HG03196 (cell line): Measurements from ENCODE around the gene SHROOM3.

Experiments used
- ATAC-seq: cut with Tn5 transposase; IDR thresholded peaks from one replicate; pipeline ENCODE4 v1.9.1; 2021; ENCODE audit not compliant: unreplicated experiment

The SHROOM3 gene

DNA sequence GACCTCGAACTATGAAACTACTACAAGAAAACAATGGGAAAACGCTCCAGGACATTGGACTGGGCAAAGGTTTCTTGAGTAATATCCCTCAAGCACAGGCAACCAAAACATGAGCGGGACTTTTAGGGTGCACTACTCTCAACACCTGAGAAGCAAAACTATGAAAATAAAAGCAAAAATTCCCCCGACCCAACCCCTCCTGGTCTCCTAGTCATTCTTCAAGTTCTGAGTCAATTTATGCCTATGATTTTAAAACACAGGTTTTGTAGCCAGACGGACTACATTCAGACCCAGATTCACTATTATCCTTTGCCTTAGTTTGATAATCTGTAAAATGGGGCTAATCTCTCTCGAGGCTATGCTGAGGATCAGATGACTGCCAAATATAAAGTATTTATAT, 365.9 kb downstream of the SHROOM3 start:
- ATAC-seq = no peak

DNA sequence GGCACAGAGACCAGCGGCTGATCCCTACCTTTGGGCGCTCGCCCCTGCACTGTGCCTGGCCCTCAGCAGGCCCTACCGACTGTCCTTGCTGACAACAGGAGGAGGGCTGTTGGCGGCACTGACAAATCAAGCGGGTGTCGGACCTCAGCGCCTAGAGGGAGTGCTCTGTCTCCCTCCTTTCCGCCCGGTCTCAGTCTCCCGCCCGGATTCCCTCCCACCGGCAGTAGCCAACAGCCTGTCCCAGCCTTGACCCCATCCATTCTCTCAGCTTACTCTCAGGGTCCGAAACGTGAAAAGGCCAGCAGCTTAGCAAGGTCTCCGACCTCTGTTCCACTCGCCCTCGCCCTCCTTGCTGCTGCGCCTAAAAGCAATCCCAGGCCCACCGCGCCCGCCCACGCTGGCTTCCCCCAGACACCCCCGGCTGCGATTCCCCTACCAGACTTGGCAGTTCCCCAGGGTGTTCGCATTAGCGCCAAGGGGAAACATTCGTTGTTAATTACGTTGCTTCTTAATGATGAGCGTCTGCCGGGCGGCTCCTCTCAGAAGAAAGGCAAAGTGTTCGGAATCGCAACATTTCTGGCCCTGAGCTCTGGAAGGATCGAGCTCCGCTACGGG, 366.7 kb downstream of the SHROOM3 start:
- no peak for ATAC-seq

DNA sequence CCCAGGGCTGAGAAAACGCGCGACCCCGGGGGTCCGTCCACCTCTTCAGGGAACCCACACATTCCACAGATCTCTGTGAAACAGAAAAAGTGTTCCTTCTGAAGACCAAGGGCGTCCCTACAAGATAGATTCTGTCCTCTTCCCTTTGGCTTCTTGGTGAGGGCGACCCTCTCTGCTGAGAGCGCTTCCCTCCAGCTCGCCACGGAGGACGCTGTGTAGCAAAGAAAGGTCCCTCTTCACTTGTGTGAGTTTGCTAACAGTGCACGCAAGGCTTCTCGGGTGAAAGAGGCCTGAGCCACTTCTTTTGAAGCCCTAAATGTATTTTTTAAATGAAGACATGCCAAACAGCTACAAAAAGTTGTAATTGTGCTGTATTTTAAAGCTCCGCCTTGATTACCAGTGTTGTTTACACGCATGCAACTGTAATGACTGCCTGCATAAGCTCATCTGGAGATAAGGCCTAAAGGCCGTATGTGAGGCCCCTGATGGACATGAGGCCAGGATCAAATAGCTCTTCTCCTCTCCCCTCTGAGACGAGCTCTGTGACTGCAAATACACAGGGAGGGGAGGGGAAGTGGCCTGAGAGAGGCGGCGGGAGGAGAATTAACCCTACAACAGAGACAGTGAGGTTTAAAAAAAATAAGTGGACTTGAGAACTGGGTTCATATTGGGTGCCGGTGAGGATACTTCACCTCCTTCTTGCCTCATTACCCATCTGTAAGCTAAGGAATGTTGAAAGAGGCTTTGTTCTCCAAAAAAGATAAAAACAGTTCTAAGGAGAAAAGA, 367.4 kb downstream of the SHROOM3 start:
- ATAC-seq = no peak

DNA sequence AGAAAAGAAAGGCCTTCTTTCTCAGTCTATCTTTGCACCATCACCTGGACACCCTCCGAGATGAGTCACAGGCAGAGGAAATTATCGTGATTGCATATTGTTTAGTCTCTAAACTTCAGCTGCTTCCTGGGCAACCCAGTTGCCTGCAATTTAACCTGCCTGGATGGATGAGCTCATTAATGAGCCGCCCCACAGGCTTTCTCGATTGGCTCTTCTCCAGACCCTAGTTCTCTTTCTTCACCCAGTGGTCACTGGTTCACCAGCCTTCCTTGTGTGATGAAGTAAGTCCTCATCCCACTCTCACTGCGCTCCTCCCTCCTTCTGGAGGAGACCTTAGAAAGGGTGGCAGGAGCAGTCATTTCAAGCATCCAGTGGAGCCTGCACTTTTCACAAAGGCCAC, 368.5 kb downstream of the SHROOM3 start:
- no peak for ATAC-seq

DNA sequence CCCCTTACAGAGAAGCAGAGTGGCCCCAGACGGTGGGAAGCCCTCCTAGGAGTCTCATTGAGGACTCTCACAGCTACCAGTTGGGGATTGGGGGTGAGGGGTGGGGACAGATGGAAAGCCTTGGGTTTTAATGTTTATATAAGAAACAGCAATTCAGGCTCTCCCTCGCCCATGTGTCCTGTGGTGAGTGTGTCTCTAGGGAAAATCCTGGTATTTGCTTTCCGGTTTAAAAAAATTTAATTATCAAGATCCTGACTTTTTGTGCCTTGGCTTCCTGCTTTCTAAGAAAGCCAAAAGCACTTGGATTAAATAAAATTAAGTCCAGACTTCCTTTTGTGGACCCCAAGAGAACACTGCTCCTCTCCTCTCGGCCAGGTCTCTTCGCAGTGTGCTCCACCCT, 369.1 kb downstream of the SHROOM3 start:
- ATAC-seq = no peak

DNA sequence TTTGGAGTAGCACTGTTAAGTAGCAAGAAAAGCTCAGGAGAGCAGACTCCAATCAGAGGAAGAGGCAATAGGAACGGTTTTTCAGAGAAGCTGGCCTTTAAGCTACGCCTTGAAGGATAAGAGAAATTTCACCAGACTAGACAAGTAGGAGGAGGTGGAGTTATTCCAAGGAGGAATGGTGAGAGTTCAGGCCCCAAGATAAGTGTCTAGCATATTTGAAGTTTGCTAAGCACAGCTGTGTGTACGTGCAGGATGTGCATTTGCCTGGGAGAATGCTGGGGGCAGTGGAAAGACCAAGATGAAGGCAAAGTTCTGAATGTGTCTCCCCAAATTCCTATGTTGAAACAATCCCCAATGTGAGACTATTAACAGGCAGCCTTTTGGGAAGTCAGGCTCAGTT, 371.3 kb downstream of the SHROOM3 start:
- ATAC-seq = no peak

DNA sequence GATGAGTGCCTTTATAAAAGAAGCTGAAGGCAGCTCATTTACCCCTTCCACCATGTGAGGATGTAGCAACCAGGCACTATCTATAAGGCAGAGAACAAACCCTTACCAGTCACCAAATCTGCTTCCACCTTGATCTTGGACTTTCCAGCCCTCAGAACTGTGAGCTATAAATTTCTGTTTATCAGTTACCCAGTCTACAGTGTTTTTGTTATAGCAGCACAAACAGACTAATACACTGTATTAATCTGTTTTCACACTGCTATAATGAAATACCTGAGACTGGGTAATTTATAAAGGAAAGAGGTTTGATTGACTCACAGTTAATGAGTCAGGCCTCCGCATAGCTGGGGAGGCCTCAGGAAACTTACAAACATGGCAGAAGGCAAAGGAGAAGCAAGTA, 371.7 kb downstream of the SHROOM3 start:
- no peak for ATAC-seq

DNA sequence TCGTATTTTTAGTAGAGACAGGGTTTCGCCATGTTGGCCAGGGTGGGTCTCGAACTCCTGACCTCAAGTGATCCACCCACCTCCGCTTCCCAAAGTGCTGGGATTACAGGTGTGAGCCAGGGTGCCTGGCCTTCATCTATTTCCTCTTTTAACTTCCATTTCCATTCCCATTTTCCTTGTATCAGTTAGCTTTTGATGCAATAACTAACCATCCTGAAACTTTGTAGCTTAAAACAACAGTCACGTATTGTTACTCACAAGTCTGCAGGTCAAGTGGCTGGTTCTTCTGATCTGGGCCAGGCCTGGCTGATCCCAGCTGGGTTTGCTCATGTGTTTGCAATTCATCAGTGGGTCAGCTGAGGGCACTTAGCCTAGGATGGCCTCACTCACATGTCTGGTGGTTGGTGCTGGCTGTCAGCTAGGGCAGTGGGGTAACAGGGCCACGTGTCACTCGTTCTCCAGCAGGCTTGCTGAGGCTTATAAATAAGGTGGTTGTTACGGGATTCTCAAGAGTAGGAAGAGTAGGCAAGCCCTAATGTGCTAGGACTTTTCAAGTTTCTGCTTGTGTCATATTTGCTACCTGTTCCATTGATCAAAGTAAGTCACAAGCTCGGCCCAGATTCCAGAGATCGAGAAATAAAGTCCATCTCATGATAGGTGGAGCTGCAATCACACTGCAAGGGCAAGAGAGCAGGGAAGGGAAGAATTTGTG, 374.7 kb downstream of the SHROOM3 start:
- no peak for ATAC-seq

DNA sequence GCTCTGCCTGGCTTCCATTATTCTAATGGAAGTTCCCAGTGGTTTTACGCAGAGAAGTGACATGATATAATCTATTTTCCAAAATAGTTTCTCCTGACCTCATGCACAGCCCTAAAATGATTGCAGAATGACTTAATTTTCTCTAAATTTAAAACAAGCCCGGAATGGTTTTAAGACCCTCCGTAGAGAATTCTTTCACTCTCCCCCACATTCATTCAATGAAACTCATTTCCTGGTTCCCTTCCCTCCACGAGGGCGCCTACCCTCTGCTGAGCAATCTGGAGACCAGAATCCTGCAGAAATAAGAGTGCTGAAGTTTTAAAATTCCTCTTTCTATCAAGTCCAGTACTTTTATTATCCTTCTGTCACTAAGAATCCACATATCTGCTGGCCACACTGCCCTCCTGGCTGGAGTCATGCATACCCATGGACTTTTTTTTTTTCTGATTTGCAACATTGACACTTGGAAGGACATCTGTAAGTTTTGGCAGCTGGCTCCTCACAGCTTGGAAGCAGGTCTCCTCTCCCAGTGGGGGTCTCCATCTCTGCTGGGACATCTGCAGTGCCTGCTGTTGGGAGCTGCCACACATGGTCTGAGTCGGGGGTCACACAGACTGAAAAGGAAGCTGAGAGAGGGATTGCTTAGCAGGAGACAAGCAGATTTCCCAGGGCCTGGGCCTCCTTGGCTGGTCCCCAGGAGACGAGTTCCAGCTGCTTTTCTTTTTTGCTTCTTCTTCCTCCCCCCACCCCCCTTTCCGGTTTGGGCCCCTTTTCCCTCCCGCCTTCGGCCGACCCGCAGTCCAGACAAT, 376.8 kb downstream of the SHROOM3 start:
- ATAC-seq = no peak

DNA sequence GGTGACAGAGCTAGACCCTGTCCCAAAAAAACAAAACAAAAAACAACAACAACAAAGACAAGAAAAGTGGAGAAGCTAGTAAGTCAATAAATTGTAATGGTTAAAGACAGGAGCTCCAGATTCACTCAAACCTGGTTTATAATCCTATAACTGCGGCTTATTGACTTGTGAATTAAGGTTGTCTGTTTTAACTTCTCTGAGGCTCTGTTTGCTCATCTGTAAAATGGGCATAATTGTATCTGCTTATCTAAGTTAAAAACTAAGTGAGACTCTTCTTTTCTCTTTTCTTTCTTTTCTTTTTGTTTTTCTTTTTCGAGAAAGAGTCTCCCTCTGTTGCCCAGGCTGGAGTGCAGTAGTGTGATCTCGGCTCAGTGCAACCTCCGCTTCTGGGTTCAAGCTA, 378.0 kb downstream of the SHROOM3 start:
- no peak for ATAC-seq

DNA sequence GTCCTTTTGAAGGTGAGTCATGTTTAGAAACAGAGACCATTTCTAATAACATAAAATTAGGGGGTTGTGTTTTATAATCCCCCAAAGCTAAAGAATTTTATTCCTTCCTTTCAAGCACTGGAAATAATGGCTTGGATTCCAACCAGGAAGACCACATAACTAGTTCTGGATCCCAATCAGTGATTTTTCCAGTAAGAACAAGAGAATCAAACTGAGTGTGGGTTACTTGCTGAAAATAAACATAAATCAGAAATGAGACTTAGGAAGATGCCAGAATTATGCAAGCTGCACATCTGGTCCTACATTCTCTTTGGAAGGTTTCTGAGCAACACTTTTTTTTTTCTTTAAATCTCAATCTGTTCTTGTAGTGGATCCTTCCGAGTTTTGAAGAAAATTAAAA, 386.6 kb downstream of the SHROOM3 start:
- ATAC-seq = no peak

DNA sequence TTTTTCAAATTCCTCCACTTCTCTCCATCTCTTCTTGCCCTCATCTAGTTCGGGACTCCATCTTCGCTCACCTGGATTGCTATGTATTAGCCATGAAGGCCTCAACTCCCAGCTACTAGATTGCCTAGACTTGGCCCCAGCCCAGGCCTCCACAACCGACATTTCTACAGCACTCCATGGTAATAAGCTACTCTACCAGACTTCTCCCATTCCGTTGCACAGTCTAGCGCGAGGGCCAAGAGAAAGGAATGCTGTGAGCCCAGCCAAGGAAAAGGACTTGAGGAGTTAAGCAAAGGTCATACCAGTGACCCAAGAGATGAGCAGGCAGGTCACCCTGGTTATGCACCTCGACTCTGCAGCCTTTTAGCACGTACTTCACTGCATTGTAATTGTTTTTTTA, 387.3 kb downstream of the SHROOM3 start:
- no peak for ATAC-seq

DNA sequence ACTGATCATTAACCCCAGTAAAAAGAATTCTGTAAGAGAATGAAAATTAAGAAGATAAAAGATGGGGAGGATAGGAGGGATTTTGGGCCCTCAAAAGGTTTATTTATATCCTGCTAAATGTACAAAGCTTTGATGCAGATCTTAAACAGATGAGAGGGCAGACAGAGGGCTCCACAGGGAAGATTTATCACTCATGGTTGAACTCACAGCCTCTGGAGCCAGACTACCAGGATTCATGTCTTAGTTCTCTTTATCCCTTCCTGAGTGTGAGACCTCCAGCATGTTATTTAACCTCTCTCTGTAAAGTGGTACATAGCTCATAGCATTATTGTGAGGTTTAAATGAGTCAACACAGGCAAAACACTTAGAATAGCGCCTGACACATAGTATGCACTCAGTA, 388.5 kb downstream of the SHROOM3 start:
- no peak for ATAC-seq

DNA sequence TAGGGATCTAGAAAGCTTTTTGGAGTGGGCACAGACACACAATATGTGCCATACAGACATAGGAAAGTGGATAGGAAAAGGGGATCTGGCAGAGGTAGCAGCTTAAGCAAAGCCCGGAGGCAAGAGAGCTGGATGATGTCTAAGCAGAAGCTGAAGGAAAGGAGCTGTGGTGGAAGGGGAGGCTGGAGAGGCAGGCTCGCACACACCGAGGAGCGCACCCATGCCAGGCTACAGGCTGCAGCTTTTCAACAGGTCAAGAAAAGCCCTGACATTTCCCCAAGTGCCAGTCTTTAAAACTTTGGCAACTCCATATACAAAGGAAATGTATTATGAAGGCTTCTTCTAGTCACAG, 395.6 kb downstream of the SHROOM3 start:
- ATAC-seq = no peak

DNA sequence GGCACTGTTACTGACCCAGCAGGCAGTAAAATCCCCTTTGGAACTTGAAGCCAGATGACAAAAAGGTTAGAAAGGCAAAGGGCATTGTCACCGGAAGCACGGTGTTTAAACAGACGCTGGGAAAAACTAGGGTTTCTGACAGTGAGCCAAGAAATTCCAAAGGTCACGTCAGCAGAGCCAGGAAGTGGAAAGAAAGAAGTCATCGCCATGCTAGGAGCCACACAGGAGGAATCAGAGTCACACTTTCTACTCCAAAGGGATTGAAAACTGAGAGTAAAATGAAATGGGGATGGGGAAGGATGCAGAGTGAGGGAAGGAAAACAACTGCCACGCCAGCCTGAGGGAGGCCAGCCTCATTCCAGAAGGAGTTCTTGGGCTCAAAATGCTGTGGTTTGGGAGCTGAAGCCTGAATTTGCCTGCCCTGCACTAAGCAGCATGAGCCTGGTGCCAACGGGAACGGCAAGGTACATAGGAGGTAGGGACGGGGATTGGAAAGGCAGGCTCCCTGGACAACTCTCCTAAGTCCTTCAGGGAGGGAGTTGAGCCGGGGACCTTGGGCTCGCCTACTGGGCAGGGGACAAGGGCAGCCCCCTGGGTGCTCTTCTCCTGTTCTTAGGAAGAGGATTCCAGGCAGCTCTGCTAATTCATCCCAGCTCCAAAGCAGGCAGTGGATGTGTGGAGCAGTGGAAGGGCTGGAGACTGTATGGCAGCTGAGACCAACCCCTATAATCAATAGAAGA, 396.1 kb downstream of the SHROOM3 start:
- no peak for ATAC-seq

DNA sequence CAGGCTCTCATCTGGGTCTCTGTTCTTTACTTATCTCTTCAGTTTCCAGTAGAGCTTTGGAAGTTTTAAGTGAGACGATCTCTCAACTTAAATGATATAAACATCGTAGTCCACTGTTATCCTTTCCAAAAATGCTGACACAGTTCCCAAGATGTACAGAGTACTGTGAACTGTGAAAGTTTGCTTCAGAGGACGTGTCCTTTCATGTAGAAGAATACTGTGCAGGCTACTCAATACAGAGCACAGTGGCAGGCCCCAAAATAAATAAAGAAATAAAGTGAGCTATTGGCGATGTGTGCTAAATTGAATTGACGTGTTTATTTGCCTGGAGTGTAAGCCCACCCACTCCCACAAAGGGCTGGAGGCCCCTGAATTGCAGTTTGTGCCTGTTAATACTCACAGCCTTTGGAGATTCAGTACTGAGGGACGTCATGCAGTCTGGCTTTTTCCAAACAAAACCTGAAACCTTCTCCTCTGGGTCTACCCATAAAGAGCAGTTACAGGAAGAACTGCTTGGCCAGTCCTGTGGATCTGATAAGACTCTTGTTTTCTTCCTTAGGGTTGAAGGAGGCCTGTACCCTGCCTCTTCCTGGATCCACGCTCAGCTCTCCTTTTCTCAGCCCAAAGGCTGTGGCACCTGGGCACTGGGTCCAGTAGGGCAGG, 396.8 kb downstream of the SHROOM3 start:
- ATAC-seq = no peak
